HG02642 (cell line): ENCODE data around the gene DNASE1.
"Not testable (repeated sequence)": the region's sequence is repeated elsewhere in the genome, so short reads cannot be mapped to it uniquely, and the experiment has no call there.

Experiments used
- ATAC-seq: cut with Tn5 transposase; IDR thresholded peaks from one replicate; pipeline ENCODE4 v1.9.1; 2021; ENCODE audit warnings: mild to moderate bottlenecking; ENCODE audit not compliant: unreplicated experiment, poor library complexity

The DNASE1 gene

GRCh38 chr16:3654249-3654991 lies at the start of gene DNASE1:
DNASE1 (plus strand) TSS chr16:3654691; CDS start chr16:3655374, 683 bp downstream.
- no peak for ATAC-seq

- ATAC-seq, result no peak
Measured at GRCh38 chr16:3606441-3606840, 48.0 kb upstream of the DNASE1 start.

GRCh38 chr16:3607161-3607560 lies 47.3 kb upstream of the DNASE1 start:
- ATAC-seq, result no peak

- no peak for ATAC-seq
Measured at GRCh38 chr16:3607634-3608033, 46.9 kb upstream of the DNASE1 start.

- ATAC-seq, result no peak
Measured at GRCh38 chr16:3608069-3608468, 46.4 kb upstream of the DNASE1 start.

- ATAC-seq, result not testable (repeated sequence)
Measured at GRCh38 chr16:3608976-3609375, 45.5 kb upstream of the DNASE1 start.

GRCh38 chr16:3609895-3610697 lies 44.4 kb upstream of the DNASE1 start:
- ATAC-seq, result no peak

- no peak for ATAC-seq
Measured at GRCh38 chr16:3610698-3611145, 43.8 kb upstream of the DNASE1 start.

- peak; percentile 89 for ATAC-seq
Measured at GRCh38 chr16:3611146-3611975, 43.1 kb upstream of the DNASE1 start, which contains the start of gene SLX4. SLX4 (minus strand) TSS chr16:3611606; CDS start chr16:3608964, 2,642 bp downstream.

GRCh38 chr16:3612510-3613466 lies 41.7 kb upstream of the DNASE1 start:
- no peak for ATAC-seq

- ATAC-seq, result no peak
Measured at GRCh38 chr16:3618769-3619141, 35.7 kb upstream of the DNASE1 start.

GRCh38 chr16:3623642-3624041 lies 30.8 kb upstream of the DNASE1 start:
- ATAC-seq, result no peak

GRCh38 chr16:3625331-3625730 lies 29.2 kb upstream of the DNASE1 start:
- ATAC-seq, result no peak

- ATAC-seq, result no peak
Measured at GRCh38 chr16:3625911-3626732, 28.4 kb upstream of the DNASE1 start.

GRCh38 chr16:3637371-3637923 lies 17.0 kb upstream of the DNASE1 start:
- peak; percentile 48 for ATAC-seq

- no peak for ATAC-seq
Measured at GRCh38 chr16:3638916-3639644, 15.4 kb upstream of the DNASE1 start.

- ATAC-seq, result no peak
Measured at GRCh38 chr16:3640207-3640606, 14.3 kb upstream of the DNASE1 start.
